A549 (cell line): ENCODE data around the gene NFIX.

Experiments
- CHD2 ChIP-seq: fragments of 150-350 bp; IDR thresholded peaks from 2 replicates; pipeline ENCODE4 v1.6.1; 2014; ENCODE audit warnings: low read length; ENCODE audit not compliant: partially characterized antibody
- CTCF ChIP-seq: fragments of >200 bp; sonication (Bioruptor Twin); formaldehyde crosslinking; IDR thresholded peaks from 3 replicates; pipeline ENCODE4 v1.5.1; 2016
- EP300 ChIP-seq, 2 experiments: fragments of >200 bp; sonication (Bioruptor Twin); formaldehyde crosslinking; IDR thresholded peaks; 2 replicates in 1 of 2; 3 replicates in 1 of 2; pipeline ENCODE4 v1.6.1; 2016 to 2017
- RAD21 ChIP-seq, 2 experiments: fragments of >200 bp in 1 of 2; sonication (Bioruptor Twin) in 1 of 2; formaldehyde crosslinking in 1 of 2; IDR thresholded peaks in 1 of 2; conservative IDR thresholded peaks in 1 of 2; 2 replicates in 1 of 2; 3 replicates in 1 of 2; pipeline ENCODE4 v1.6.1; 2012 to 2018; ENCODE audit warnings: inconsistent platforms in 1 of 2
- RCOR1 ChIP-seq: fragments of 150-350 bp; IDR thresholded peaks from 2 replicates; pipeline ENCODE4 v1.6.1; 2014; ENCODE audit warnings: antibody characterized with exemption, low read length, low read depth
- USF2 ChIP-seq: fragments of 450-650 bp; IDR thresholded peaks from 2 replicates; pipeline ENCODE4 v1.6.1; 2014; ENCODE audit warnings: antibody characterized with exemption

GRCh38 chr19:13043285-13043684 is 48.0 kb downstream of the NFIX start:
- TF ChIP-seq CTCF (no peak), CHD2 (no peak), RAD21 (conservative IDR thresholded peaks at IDR 0.05 in 1 of 2, IDR thresholded peaks at IDR 0.05 in 1 of 2) (no peak), RCOR1 (no peak), EP300 (IDR thresholded peaks at IDR 0.05) (no peak), USF2 (no peak)
